CD14-positive monocyte (primary cell): ENCODE data around the gene PLXNA4. TPM values are rescaled to one million over a fixed set of nuclear protein-coding genes. Genes with fewer than 3 reads are reported as not detected.

ENCODE experiments used
- DNase-seq, 3 donors: peaks; one replicate each; pipeline ENCODE4 v3.0.0-alpha.2; 2011 to 2022
- H2AFZ ChIP-seq: 2 replicates; pipeline ENCODE4 v1.6.0; 2012; ENCODE audit warnings: mild to moderate bottlenecking, low read depth, low read length, inconsistent platforms; ENCODE audit not compliant: insufficient read depth, poor library complexity, severe bottlenecking
- H3K27ac ChIP-seq, 2 donors: 1 replicate in 1 of 2; 2 replicates in 1 of 2; pipeline ENCODE4 v1.5.1; 2012 to 2013; ENCODE audit warnings: low read length in 2 of 2, control low read depth in 1 of 2, inconsistent platforms in 1 of 2, low read depth in 1 of 2, mild to moderate bottlenecking in 1 of 2
- H3K27me3 ChIP-seq, 2 donors: one replicate each; pipeline versions ENCODE4 v1.6.0 to v1.6.1; 2011 to 2013; ENCODE audit warnings: low read length in 2 of 2; ENCODE audit not compliant: control insufficient read depth in 2 of 2, insufficient read depth in 2 of 2
- H3K36me3 ChIP-seq, 2 donors: replicated peaks in 1 of 2; 1 replicate in 1 of 2; 2 replicates in 1 of 2; pipeline versions ENCODE4 v1.5.1 to v1.6.1; 2012 to 2013; ENCODE audit warnings: low read length in 2 of 2, control low read depth in 1 of 2, inconsistent platforms in 1 of 2, mild to moderate bottlenecking in 1 of 2; ENCODE audit not compliant: insufficient read depth in 2 of 2, control insufficient read depth in 1 of 2
- H3K4me1 ChIP-seq, 2 donors: 1 replicate in 1 of 2; 2 replicates in 1 of 2; pipeline versions ENCODE4 v1.5.1 to v1.6.1; 2012 to 2013; ENCODE audit warnings: low read length in 2 of 2, control low read depth in 1 of 2, inconsistent platforms in 1 of 2, mild to moderate bottlenecking in 1 of 2, moderate library complexity in 1 of 2; ENCODE audit not compliant: insufficient read depth in 2 of 2, control insufficient read depth in 1 of 2
- H3K4me2 ChIP-seq: replicated peaks from 2 replicates; pipeline ENCODE3; 2012; ENCODE audit warnings: low read length, moderate library complexity, mild to moderate bottlenecking; ENCODE audit not compliant: poor library complexity, severe bottlenecking; ENCODE audit errors: extremely low read depth
- H3K4me3 ChIP-seq, 3 experiments: fragments of 200-600 bp in 1 of 3; sonication (generic) in 1 of 3; replicated peaks in 1 of 3; 1 replicate in 2 of 3; 2 replicates in 1 of 3; pipeline ENCODE4 v1.5.1; 2011 to 2013; ENCODE audit warnings: low read length in 3 of 3, mild to moderate bottlenecking in 3 of 3, control low read depth in 2 of 3, low read depth in 2 of 3, inconsistent platforms in 1 of 3, moderate library complexity in 1 of 3
- H3K79me2 ChIP-seq: 2 replicates; pipeline ENCODE4 v1.6.0; 2012; ENCODE audit warnings: mild to moderate bottlenecking, control low read depth, inconsistent platforms, low read length, moderate library complexity; ENCODE audit not compliant: insufficient read depth
- H3K9ac ChIP-seq: 2 replicates; pipeline ENCODE4 v1.6.0; 2017; ENCODE audit warnings: low read length, mild to moderate bottlenecking; ENCODE audit not compliant: insufficient read depth, poor library complexity, severe bottlenecking
- H3K9me3 ChIP-seq, 2 donors: replicated peaks in 1 of 2; 1 replicate in 1 of 2; 2 replicates in 1 of 2; pipeline versions ENCODE4 v1.5.1 to v1.6.1; 2012 to 2013; ENCODE audit warnings: low read length in 2 of 2, control low read depth in 1 of 2; ENCODE audit not compliant: control insufficient read depth in 1 of 2, insufficient read depth in 1 of 2
- H4K20me1 ChIP-seq: 2 replicates; pipeline ENCODE4 v1.6.0; 2012; ENCODE audit warnings: mild to moderate bottlenecking, low read length, control low read depth, moderate library complexity; ENCODE audit not compliant: insufficient read depth
- H3K27ac Mint-ChIP-seq, 7 donors: one replicate each; pipeline ENCODE4 v1.8.0; 2020; ENCODE audit warnings: mild to moderate bottlenecking in 7 of 7, mixed read lengths in 7 of 7, moderate library complexity in 6 of 7, inconsistent platforms in 2 of 7
- H3K27me3 Mint-ChIP-seq, 3 donors: one replicate each; pipeline ENCODE4 v1.8.0; 2021 to 2022; ENCODE audit warnings: low read depth in 3 of 3, mild to moderate bottlenecking in 3 of 3, mixed read lengths in 3 of 3, moderate library complexity in 3 of 3, inconsistent platforms in 1 of 3
- H3K36me3 Mint-ChIP-seq, 2 donors: one replicate each; pipeline ENCODE4 v1.8.0; 2020; ENCODE audit warnings: mixed read lengths in 2 of 2, inconsistent platforms in 1 of 2, mild to moderate bottlenecking in 1 of 2
- H3K4me1 Mint-ChIP-seq: one replicate; pipeline ENCODE4 v1.8.0; 2020; ENCODE audit warnings: mild to moderate bottlenecking, mixed read lengths
- H3K4me3 Mint-ChIP-seq, 2 donors: one replicate each; pipeline ENCODE4 v1.8.0; 2020; ENCODE audit warnings: mild to moderate bottlenecking in 2 of 2, mixed read lengths in 2 of 2, moderate library complexity in 1 of 2
- H3K9me3 Mint-ChIP-seq, 7 donors: one replicate each; pipeline ENCODE4 v1.8.0; 2020 to 2022; ENCODE audit warnings: mixed read lengths in 7 of 7, mild to moderate bottlenecking in 6 of 7, moderate library complexity in 6 of 7, inconsistent platforms in 2 of 7
- WGBS: methylation state at CpG from one replicate; pipeline ENCODE4 v1.1.5; 2013; ENCODE audit warnings: missing lambda C conversion rate; ENCODE audit not compliant: insufficient coverage; 5-methylcytosine and 5-hydroxymethylcytosine counted together
- intact Hi-C, 2 donors: fragments of 100-400 bp; cut with micrococcal nuclease; formaldehyde crosslinking; loops; one replicate each; pipeline versions ENCODE4 v1.15.0 to v1.15.1; 2023
- polyA plus RNA-seq, 3 donors: library from polyadenylated mRNA; depleted of rRNA in 1 of 3; unstranded in 2 of 3; stranded (reverse) in 1 of 3; fragments of 300-500 nt in 2 of 3; fragments of >200 nt in 1 of 3; fragmentation: Illumina TruSeq in 2 of 3; gene quantifications; 1 replicate in 2 of 3; 2 replicates in 1 of 3; pipeline ENCODE4 v1.2.3, GENCODE V29; 2012 to 2021
- TF ChIP-seq, protein P1 (sequence below): fragments of 200-600 bp; IDR thresholded peaks from one replicate; pipeline ENCODE4 v1.8.0; 2022; ENCODE audit warnings: antibody characterized with exemption, mild to moderate bottlenecking

The PLXNA4 gene
- polyA plus RNA-seq, 3 donors = not detected

GRCh38 chr7:132361146-132361545, 215.1 kb downstream of the PLXNA4 start:
- no peaks in the 10 kb centered on the region for H3K4me1 ChIP-seq
- Mint-ChIP-seq H3K4me3 (no peak overlapping the region), H3K27ac (no peak overlapping the region), H3K4me1 (no peaks in the 10 kb centered on the region), H3K9me3 (peaks cover 0 to 7% (median 0%) of the 10 kb centered on the region in 7 donors), H3K36me3 (no peaks in the 10 kb centered on the region), H3K27me3 (peaks cover 6 to 16% (median 7%) of the 10 kb centered on the region in 3 donors)
- H3K9me3 ChIP-seq = no peaks in the 10 kb centered on the region
- no peak overlapping the region for H3K4me2 ChIP-seq
- H3K79me2 ChIP-seq = no peaks in the 10 kb centered on the region
- TF ChIP-seq, protein P1, sequence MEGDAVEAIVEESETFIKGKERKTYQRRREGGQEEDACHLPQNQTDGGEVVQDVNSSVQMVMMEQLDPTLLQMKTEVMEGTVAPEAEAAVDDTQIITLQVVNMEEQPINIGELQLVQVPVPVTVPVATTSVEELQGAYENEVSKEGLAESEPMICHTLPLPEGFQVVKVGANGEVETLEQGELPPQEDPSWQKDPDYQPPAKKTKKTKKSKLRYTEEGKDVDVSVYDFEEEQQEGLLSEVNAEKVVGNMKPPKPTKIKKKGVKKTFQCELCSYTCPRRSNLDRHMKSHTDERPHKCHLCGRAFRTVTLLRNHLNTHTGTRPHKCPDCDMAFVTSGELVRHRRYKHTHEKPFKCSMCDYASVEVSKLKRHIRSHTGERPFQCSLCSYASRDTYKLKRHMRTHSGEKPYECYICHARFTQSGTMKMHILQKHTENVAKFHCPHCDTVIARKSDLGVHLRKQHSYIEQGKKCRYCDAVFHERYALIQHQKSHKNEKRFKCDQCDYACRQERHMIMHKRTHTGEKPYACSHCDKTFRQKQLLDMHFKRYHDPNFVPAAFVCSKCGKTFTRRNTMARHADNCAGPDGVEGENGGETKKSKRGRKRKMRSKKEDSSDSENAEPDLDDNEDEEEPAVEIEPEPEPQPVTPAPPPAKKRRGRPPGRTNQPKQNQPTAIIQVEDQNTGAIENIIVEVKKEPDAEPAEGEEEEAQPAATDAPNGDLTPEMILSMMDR = no peak
- H3K27ac ChIP-seq = no peak overlapping the region
- H3K27me3 ChIP-seq = peaks cover 0 to 2% of the 10 kb centered on the region in 2 donors
- no peak overlapping the region for H3K9ac ChIP-seq
- H3K4me3 ChIP-seq = no peak overlapping the region
- intact Hi-C loops = no loop called here
- no peaks in the 10 kb centered on the region for H3K36me3 ChIP-seq
- WGBS = 95% methylated on average over 4 of the region's 5 CpGs
- no peak overlapping the region for H2AFZ ChIP-seq
- no peaks in the 10 kb centered on the region for H4K20me1 ChIP-seq
- no peak for DNase-seq

- Histone ChIP-seq H3K36me3 (no peaks in the 10 kb centered on the region), H4K20me1 (no peaks in the 10 kb centered on the region), H3K4me2 (no peak overlapping the region), H3K27me3 (peaks cover 0 to 4% of the 10 kb centered on the region in 2 donors), H2AFZ (no peak overlapping the region), H3K9ac (no peak overlapping the region), H3K27ac (no peak overlapping the region), H3K4me3 (no peak overlapping the region), H3K9me3 (no peaks in the 10 kb centered on the region), H3K79me2 (no peaks in the 10 kb centered on the region), H3K4me1 (peaks cover 0 to 3% of the 10 kb centered on the region in 2 donors)
- intact Hi-C loops = no loop called here
- no CpG with 5 or more reads among the region's 3 CpGs for WGBS
- Mint-ChIP-seq H3K27ac (no peak overlapping the region), H3K27me3 (peaks cover 10 to 12% (median 12%) of the 10 kb centered on the region in 3 donors), H3K36me3 (no peaks in the 10 kb centered on the region), H3K4me1 (peaks cover 4% of the 10 kb centered on the region), H3K9me3 (peaks cover 0 to 2% (median 0%) of the 10 kb centered on the region in 7 donors), H3K4me3 (no peak overlapping the region)
- TF ChIP-seq, protein P1 = no peak
- DNase-seq = no peak
Observed at GRCh38 chr7:132359743-132360142, 216.5 kb downstream of the PLXNA4 start.
